ENCODE results near the gene MCM3. TPM values are rescaled to one million over a fixed set of nuclear protein-coding genes. Genes with fewer than 3 reads are reported as not detected.

The MCM3 gene
- 78.4 TPM for polyA plus RNA-seq (2012; ENCODE audit: insufficient read length, low read depth)

DNA sequence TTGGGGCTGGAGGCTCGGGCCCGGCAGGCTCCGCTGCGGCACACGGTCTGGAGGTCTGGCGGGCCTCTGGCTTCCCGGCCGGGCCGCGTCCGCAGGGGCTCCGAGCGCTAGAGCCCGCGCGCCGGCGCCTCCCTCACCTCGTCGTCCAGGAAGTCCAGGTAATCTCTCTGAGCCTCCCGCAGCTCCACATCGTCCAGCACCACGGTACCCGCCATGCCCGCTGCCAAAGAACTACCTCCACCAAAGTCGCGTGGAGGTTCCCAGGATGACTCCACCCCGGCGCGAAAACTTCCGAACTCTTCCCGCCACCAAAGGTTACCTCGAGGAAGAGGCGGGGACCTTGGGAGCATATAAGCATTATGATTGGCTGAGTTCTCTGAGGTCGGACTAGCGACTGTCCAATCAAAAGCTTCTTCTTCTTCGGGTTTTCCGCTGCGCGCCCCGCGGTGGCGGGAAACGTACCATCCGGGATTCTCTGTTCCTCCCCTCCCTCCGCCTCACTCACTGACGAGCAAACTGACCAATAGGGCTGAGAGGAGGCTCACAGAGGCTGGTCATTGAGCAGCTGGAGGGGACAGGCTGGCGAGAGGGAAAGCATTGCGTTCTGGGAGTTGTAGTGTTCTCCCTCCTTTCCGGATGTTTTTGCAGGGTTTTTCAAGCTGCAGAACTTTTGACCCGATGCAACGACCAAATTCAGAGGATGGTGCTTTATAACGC is at the start of gene MCM3:
TSS of gene MCM3 (minus strand) at position 283 of the 717 bp plus-strand sequence. CDS start at position 215, 68 bp downstream.
- TF ChIP-seq POLR2AphosphoS5 (IDR thresholded peaks at IDR 0.05; ENCODE audit: low read depth, low read length) (peak; percentile 83), SIN3A (IDR thresholded peaks at IDR 0.05; ENCODE audit: borderline replicate concordance, insufficient read depth, low read length) (peak; percentile 97), TAF1 (IDR thresholded peaks at IDR 0.05; ENCODE audit: borderline replicate concordance, insufficient read depth, low read length) (peak; percentile 69), FOXP2 (optimal IDR thresholded peaks at IDR 0.05; ENCODE audit: borderline replicate concordance, extremely low read depth, extremely low read length, insufficient read depth) (no peak)
- TF ChIP-seq, protein P1, sequence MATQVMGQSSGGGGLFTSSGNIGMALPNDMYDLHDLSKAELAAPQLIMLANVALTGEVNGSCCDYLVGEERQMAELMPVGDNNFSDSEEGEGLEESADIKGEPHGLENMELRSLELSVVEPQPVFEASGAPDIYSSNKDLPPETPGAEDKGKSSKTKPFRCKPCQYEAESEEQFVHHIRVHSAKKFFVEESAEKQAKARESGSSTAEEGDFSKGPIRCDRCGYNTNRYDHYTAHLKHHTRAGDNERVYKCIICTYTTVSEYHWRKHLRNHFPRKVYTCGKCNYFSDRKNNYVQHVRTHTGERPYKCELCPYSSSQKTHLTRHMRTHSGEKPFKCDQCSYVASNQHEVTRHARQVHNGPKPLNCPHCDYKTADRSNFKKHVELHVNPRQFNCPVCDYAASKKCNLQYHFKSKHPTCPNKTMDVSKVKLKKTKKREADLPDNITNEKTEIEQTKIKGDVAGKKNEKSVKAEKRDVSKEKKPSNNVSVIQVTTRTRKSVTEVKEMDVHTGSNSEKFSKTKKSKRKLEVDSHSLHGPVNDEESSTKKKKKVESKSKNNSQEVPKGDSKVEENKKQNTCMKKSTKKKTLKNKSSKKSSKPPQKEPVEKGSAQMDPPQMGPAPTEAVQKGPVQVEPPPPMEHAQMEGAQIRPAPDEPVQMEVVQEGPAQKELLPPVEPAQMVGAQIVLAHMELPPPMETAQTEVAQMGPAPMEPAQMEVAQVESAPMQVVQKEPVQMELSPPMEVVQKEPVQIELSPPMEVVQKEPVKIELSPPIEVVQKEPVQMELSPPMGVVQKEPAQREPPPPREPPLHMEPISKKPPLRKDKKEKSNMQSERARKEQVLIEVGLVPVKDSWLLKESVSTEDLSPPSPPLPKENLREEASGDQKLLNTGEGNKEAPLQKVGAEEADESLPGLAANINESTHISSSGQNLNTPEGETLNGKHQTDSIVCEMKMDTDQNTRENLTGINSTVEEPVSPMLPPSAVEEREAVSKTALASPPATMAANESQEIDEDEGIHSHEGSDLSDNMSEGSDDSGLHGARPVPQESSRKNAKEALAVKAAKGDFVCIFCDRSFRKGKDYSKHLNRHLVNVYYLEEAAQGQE (IDR thresholded peaks at IDR 0.05; ENCODE audit: insufficient read depth in 1 of 2, low read depth in 2 of 2, low read length in 2 of 2): no peak

DNA sequence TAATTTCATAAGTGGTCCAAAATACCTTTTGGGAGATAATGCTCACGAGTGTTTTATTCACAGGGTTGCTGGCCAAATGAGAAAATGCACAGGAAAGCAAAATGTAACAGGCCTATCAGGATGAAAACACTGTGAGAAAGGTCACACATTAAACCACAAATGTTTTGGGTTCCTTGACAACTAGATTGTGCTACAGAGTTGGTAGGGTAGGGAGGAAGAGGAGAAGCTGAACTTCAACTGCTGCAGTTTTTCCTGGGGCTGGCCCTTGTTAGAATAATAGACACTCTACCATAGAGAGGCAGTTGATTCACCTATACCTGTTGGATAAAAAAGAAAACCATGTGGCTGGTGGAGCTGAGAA is 49.3 kb upstream of the MCM3 start:
- TF ChIP-seq TAF1 (IDR thresholded peaks at IDR 0.05; ENCODE audit: borderline replicate concordance, insufficient read depth, low read length): no peak
- no peak for TF ChIP-seq SIN3A (IDR thresholded peaks at IDR 0.05; ENCODE audit: borderline replicate concordance, insufficient read depth, low read length)
- TF ChIP-seq POLR2AphosphoS5 (IDR thresholded peaks at IDR 0.05; ENCODE audit: low read depth, low read length): no peak
- TF ChIP-seq, protein P1 (IDR thresholded peaks at IDR 0.05; ENCODE audit: insufficient read depth in 1 of 2, low read depth in 2 of 2, low read length in 2 of 2): no peak

DNA sequence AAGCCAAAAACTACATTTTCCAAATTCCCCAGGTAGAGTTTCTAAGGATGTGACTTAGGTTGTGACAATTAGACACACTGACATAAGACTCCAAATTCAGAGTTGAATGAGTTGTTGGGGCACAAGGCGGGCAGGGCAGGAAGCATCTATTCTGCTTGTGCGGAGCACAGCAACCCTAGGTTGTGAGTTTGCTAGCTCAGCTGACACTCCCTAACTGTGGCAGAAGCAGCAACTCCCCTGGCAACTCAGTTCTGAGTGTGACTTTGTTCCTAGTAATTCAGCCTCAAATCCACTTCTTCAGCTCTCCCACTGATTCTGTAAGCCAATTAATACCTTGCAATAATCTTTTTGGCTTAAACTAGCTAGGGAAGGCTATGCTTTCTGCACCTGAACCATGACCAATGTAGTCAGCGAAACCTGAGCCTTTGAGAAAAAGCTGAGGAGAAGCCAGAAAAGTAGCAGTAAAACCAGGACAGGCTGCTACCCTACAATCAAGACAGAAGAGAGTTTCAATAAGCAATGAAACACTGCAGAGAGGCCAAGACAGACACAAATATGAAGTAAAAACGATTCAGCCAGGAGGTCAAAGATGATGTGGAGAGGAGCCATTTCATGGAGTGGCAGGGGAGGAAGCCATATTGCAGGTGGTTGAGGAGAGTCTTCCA is 47.4 kb upstream of the MCM3 start:
- no peak for TF ChIP-seq TAF1 (IDR thresholded peaks at IDR 0.05; ENCODE audit: borderline replicate concordance, insufficient read depth, low read length)
- no peak for TF ChIP-seq POLR2AphosphoS5 (IDR thresholded peaks at IDR 0.05; ENCODE audit: low read depth, low read length)
- TF ChIP-seq, protein P1 (IDR thresholded peaks at IDR 0.05; ENCODE audit: insufficient read depth in 1 of 2, low read depth in 2 of 2, low read length in 2 of 2): no peak
- TF ChIP-seq SIN3A (IDR thresholded peaks at IDR 0.05; ENCODE audit: borderline replicate concordance, insufficient read depth, low read length): no peak

DNA sequence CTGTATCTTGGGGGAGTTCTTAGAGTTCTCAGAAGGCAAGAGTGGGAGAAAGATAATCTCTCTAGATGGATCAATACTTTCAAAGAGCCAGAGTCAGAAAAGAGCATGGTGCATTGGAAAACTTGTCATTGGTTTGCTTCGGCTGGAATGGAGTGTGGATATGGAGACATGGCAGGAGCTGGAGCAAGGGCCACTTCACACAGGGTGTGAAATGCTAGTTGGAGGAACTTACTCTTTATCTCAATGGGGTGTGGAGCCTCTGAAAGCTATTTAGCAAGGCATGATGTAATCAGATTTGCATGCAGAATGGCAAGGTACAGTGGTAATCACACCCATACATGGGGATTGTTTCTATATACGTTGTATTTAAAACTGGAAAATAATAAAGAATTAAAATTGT is 45.9 kb upstream of the MCM3 start:
- TF ChIP-seq SIN3A (IDR thresholded peaks at IDR 0.05; ENCODE audit: borderline replicate concordance, insufficient read depth, low read length) (no peak), POLR2AphosphoS5 (IDR thresholded peaks at IDR 0.05; ENCODE audit: low read depth, low read length) (no peak), TAF1 (IDR thresholded peaks at IDR 0.05; ENCODE audit: borderline replicate concordance, insufficient read depth, low read length) (no peak), FOXP2 (optimal IDR thresholded peaks at IDR 0.05; ENCODE audit: borderline replicate concordance, extremely low read depth, extremely low read length, insufficient read depth) (no peak)
- TF ChIP-seq, protein P1 (IDR thresholded peaks at IDR 0.05; ENCODE audit: insufficient read depth in 1 of 2, low read depth in 2 of 2, low read length in 2 of 2): no peak

All from PFSK-1 (cell line).